22Rv1 (cell line): ENCODE data around the gene GOPC.

ENCODE experiments used
- H3K27ac ChIP-seq: fragments of 450-650 bp; 2 replicates; pipeline ENCODE4 v1.5.1; 2017
- ZFX ChIP-seq: fragments of 450-650 bp; IDR thresholded peaks from 2 replicates; pipeline ENCODE4 v1.6.1; 2017; ENCODE audit warnings: antibody characterized with exemption, borderline replicate concordance
- TF ChIP-seq, protein P1 (sequence below): fragments of 450-650 bp; IDR thresholded peaks from 2 replicates; pipeline ENCODE4 v1.5.1; 2017; ENCODE audit warnings: mild to moderate bottlenecking

The GOPC gene

DNA sequence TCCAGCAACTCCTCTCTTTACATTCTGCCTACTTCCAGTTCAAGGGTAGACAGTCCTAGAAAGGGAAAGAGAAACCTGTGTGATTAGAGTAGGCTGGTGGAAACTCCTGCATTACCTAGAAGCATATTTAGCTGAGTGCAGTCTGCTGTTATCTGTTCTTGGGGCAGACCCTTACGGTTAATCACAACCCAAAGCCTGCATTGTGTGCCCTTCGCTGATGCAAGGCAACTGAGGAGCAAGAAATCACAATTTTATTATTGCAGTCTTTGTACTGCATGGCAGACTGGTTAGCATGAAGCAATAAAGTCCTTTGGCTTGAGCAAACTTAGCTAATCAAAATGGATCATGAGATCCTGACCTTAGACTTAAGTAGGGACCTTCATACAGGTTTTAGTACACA is 1.5 kb upstream of the GOPC start:
- no peak overlapping the region for H3K27ac ChIP-seq
- no peak for TF ChIP-seq ZFX
- TF ChIP-seq, protein P1, sequence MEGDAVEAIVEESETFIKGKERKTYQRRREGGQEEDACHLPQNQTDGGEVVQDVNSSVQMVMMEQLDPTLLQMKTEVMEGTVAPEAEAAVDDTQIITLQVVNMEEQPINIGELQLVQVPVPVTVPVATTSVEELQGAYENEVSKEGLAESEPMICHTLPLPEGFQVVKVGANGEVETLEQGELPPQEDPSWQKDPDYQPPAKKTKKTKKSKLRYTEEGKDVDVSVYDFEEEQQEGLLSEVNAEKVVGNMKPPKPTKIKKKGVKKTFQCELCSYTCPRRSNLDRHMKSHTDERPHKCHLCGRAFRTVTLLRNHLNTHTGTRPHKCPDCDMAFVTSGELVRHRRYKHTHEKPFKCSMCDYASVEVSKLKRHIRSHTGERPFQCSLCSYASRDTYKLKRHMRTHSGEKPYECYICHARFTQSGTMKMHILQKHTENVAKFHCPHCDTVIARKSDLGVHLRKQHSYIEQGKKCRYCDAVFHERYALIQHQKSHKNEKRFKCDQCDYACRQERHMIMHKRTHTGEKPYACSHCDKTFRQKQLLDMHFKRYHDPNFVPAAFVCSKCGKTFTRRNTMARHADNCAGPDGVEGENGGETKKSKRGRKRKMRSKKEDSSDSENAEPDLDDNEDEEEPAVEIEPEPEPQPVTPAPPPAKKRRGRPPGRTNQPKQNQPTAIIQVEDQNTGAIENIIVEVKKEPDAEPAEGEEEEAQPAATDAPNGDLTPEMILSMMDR: no peak

DNA sequence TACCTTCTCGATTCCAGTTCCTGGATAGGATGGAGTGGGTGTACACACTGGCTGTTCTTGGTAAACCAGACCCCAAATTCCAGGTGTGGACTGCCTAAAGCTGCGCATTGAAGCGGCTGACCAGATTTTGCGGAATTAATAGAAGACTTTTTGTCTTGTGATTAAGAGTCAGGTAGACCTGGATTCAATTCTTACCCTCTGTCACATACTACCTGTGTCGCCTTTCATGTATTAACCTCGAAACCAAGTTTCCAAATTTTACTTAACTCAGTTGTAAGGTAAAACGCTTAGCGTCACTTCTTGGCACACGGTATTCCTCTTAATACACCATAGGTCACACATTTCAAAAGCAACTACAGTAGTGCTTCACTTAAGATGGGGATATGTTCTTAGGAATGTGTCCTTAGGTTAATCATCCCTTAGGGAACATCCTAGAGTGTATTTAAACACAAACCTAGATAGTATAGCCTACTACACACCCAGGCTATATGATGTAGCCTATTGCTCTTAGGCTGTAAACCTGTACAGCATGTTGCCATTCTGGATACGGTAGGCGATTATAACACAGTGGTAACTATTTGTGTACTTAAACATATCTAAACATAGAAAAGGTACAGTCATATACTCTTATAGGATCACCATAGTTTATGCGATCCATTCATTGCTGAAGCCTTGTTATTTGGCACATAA is 733 bp upstream of the GOPC start:
- no peak for TF ChIP-seq ZFX
- TF ChIP-seq, protein P1: no peak
- H3K27ac ChIP-seq: peak overlapping the region; percentile 94

DNA sequence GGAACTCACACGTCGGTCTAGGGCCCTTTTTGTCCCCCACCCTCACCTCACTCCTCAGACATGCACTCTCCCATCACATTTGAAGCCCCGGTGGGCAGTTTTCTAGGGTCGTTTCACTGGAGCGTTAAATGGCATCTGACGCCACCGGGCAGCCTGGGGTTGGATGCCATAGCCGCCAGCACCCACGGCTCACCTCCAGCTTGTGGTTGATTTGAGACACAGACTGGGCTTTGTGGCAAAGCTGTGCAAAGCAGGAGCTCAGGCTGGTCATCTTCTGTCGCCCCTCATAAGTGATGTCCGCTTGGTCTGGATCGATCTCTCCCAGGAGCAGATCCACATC is 530 bp downstream of the GOPC start:
- H3K27ac ChIP-seq: peak overlapping the region; percentile 94
- TF ChIP-seq, protein P1: no peak
- no peak for TF ChIP-seq ZFX

DNA sequence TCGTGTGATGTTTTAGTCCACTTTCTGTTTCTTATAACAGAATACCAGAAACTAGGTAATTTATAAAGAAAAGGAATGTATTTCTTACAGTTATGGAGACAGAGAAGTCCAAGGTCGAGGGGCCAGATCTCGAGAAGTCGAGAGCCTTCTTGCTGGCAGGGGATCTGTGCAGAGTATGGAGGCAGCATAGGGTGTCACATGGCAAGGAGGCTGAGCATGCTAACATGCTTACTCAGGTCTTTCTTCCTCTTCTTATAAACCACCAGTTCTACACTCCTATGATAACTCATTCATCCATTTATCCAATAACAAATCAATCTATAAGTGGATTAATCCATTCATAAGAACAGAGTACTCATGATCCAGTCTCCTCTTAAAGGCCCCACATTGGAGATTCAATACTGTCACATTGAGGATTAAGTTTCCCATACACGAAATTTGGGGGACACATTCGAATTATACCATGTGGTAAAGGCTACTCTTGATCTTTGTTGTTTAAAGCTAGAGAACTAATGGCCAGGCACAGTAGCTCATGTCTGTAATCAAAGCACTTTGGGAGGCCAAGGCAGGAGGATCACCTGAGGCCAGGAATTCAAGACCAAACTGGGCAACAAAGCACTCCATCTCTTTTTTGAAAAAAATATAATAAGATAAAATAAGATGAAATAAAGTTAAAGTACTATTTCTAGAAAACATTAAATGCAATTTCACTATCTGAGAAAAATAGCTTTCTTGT is 2.1 kb downstream of the GOPC start:
- no peak overlapping the region for H3K27ac ChIP-seq
- TF ChIP-seq ZFX: no peak
- TF ChIP-seq, protein P1: no peak

DNA sequence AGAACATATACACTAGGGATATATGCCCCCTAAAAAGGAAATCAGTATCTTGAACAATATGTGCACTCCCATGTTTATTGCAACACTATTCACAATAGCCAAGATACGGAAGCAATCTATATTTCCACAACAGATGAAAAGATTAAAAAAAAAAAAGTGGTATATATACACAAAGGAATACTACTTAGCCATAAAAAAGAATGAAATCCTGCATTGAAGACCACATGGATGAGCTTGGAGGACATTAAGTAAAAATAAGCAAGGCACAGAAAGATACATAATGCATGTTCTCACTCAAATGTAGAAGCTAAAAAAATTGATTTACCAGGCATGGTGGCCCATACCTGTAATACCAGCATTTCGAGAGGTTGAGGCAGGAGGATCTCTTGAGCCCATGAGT is 4.6 kb downstream of the GOPC start:
- no peak for TF ChIP-seq ZFX
- TF ChIP-seq, protein P1: no peak

DNA sequence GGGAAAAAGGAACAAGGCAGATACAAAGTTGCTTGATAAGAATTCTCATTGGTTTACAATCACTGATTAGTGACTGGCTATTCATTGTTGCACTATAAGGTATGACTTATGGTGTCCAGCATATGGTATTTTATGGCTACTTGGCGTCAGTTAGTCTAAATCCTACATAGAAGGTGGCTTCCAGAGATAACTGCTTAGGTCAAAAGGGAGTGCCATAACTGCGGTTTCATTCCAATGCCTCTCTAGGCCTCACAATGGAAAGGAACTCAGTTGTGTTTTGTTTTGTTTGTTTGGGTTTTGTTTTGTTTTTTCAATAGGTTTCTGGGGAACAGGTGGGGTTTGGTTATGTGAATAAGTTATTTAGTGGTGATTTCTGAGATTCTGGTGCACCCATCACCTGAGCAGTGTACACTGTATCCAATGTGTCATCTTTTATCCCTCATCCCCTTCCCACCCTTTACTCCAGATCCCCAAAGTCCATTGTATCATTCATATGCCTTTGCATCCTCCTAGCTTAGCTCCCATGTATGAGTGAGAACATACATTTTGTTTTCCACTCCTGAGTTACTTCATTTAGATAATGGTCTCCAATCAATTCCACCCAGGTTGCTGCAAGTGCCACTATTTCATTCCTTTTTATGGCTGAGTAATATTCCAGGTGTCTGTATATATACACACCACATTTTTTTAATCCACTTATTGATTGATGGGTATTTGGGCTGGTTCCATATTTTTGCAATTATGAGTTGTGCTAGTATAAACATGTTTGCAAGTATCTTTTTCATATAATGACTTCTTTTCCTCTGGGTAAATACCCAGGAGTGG is 7.0 kb downstream of the GOPC start:
- H3K27ac ChIP-seq: no peak overlapping the region
- TF ChIP-seq, protein P1: no peak
- no peak for TF ChIP-seq ZFX

More for the DNA sequence above, 4.6 kb downstream of the GOPC start:
- no peak overlapping the region for H3K27ac ChIP-seq
